Activated T-helper 1 cell treated with anti-CD3 and anti-CD28 coated beads, Interleukin-12 subunit alpha, Interleukin-12 subunit beta, Interleukin-2, Interleukin-4 antibody, amounts not matched to agents 30 ng/mL and 10 ng/mL and 1 ng/mL, durations not matched to agents 14 hours and 24 hours and 36 hours (primary cell): ENCODE results near the gene ZNF844. TPM values are rescaled to one million over a fixed set of nuclear protein-coding genes. Genes with fewer than 3 reads are reported as not detected.

Experiments used
- DNase-seq: peaks from one replicate; pipeline ENCODE4 v3.0.0; 2021; ENCODE audit warnings: low spot score
- H3K27ac Mint-ChIP-seq: one replicate; pipeline ENCODE4 v1.8.0; 2021; ENCODE audit warnings: mild to moderate bottlenecking, mixed read lengths
- H3K27me3 Mint-ChIP-seq: one replicate; pipeline ENCODE4 v1.8.0; 2022; ENCODE audit warnings: mild to moderate bottlenecking, moderate library complexity, mixed read lengths; ENCODE audit not compliant: insufficient read depth
- H3K36me3 Mint-ChIP-seq: one replicate; pipeline ENCODE4 v1.8.0; 2021; ENCODE audit warnings: low read depth, mixed read lengths
- H3K4me1 Mint-ChIP-seq: one replicate; pipeline ENCODE4 v1.8.0; 2021; ENCODE audit warnings: low read depth, mixed read lengths
- H3K4me3 Mint-ChIP-seq: one replicate; pipeline ENCODE4 v1.8.0; 2021; ENCODE audit warnings: mild to moderate bottlenecking, moderate library complexity, mixed read lengths
- H3K9me3 Mint-ChIP-seq: one replicate; pipeline ENCODE4 v1.8.0; 2021; ENCODE audit warnings: mixed read lengths
- intact Hi-C: fragments of 100-400 bp; cut with micrococcal nuclease; formaldehyde crosslinking; loops from one replicate; pipeline ENCODE4 v1.15.1; 2024
- total RNA-seq: library from RNA; stranded (reverse); gene quantifications from 2 replicates; pipeline ENCODE4 v1.2.3, GENCODE V29; 2022

The ZNF844 gene
- total RNA-seq: 0.73 and 0.86 TPM in 2 replicates

- Mint-ChIP-seq H3K27ac (no peak within 1 kb of the TSS), H3K9me3 (peaks cover 13% of the 10 kb centered on the region), H3K27me3 (no peaks in the 10 kb centered on the region), H3K4me1 (no peaks in the 10 kb centered on the region), H3K4me3 (peak within 1 kb of the TSS; percentile 68), H3K36me3 (peaks cover 2% of the 10 kb centered on the region)
- intact Hi-C loops: no loop called here
- peak; percentile 15 for DNase-seq
Observed at GRCh38 chr19:12064590-12065538, at the start of gene ZNF844. TSS of gene ZNF844 (plus strand) at chr19:12064731. CDS start at chr19:12064874, 143 bp downstream.

GRCh38 chr19:12015015-12015752, 49.3 kb upstream of the ZNF844 start:
- Mint-ChIP-seq H3K4me3 (no peak overlapping the region), H3K9me3 (peaks cover 59% of the 10 kb centered on the region), H3K4me1 (no peaks in the 10 kb centered on the region), H3K36me3 (peaks cover 41% of the 10 kb centered on the region), H3K27ac (no peak overlapping the region), H3K27me3 (no peaks in the 10 kb centered on the region)
- intact Hi-C loops: no loop called here
- no peak for DNase-seq

- Mint-ChIP-seq H3K9me3 (peaks cover 54% of the 10 kb centered on the region), H3K27me3 (no peaks in the 10 kb centered on the region), H3K4me1 (no peaks in the 10 kb centered on the region), H3K4me3 (no peak overlapping the region), H3K36me3 (peaks cover 41% of the 10 kb centered on the region), H3K27ac (no peak overlapping the region)
- intact Hi-C loops: no loop called here
- no peak for DNase-seq
Observed at GRCh38 chr19:12015753-12016116, 48.8 kb upstream of the ZNF844 start.

GRCh38 chr19:12034198-12034597, 30.3 kb upstream of the ZNF844 start:
- Mint-ChIP-seq H3K36me3 (no peaks in the 10 kb centered on the region), H3K4me3 (no peak overlapping the region), H3K9me3 (peaks cover 38% of the 10 kb centered on the region), H3K4me1 (no peaks in the 10 kb centered on the region), H3K27ac (no peak overlapping the region), H3K27me3 (no peaks in the 10 kb centered on the region)
- intact Hi-C loops: no loop called here
- DNase-seq: no peak

- peaks cover 38% of the 10 kb centered on the region for H3K9me3 Mint-ChIP-seq
- intact Hi-C loops: no loop called here
- H3K27me3 Mint-ChIP-seq: no peaks in the 10 kb centered on the region
- no peak overlapping the region for H3K4me3 Mint-ChIP-seq
- no peaks in the 10 kb centered on the region for H3K4me1 Mint-ChIP-seq
- no peak for DNase-seq
- H3K27ac Mint-ChIP-seq: no peak overlapping the region
- H3K36me3 Mint-ChIP-seq: peaks cover 2% of the 10 kb centered on the region
Observed at GRCh38 chr19:12034620-12035019, 29.9 kb upstream of the ZNF844 start.

GRCh38 chr19:12035220-12036172, 29.0 kb upstream of the ZNF844 start, which contains the start of gene ZNF433:
TSS of gene ZNF433 (minus strand) at chr19:12035679. CDS start at chr19:12035539, 140 bp downstream.
- Mint-ChIP-seq H3K36me3 (peaks cover 2% of the 10 kb centered on the region), H3K27ac (no peak within 1 kb of the TSS), H3K27me3 (no peaks in the 10 kb centered on the region), H3K9me3 (peaks cover 35% of the 10 kb centered on the region), H3K4me3 (peak within 1 kb of the TSS; percentile 79), H3K4me1 (no peaks in the 10 kb centered on the region)
- peak; percentile 12 for DNase-seq
- intact Hi-C loops: no loop called here

- Mint-ChIP-seq H3K4me1 (no peaks in the 10 kb centered on the region), H3K4me3 (no peak overlapping the region), H3K36me3 (peaks cover 9% of the 10 kb centered on the region), H3K9me3 (peaks cover 48% of the 10 kb centered on the region), H3K27ac (no peak overlapping the region), H3K27me3 (no peaks in the 10 kb centered on the region)
- intact Hi-C loops: no loop called here
- no peak for DNase-seq
Observed at GRCh38 chr19:12042893-12043292, 21.6 kb upstream of the ZNF844 start.

GRCh38 chr19:12043752-12044422, 20.6 kb upstream of the ZNF844 start:
- intact Hi-C loops: no loop called here
- H3K27me3 Mint-ChIP-seq: no peaks in the 10 kb centered on the region
- peaks cover 49% of the 10 kb centered on the region for H3K9me3 Mint-ChIP-seq
- H3K4me1 Mint-ChIP-seq: no peaks in the 10 kb centered on the region
- H3K36me3 Mint-ChIP-seq: peaks cover 9% of the 10 kb centered on the region
- H3K4me3 Mint-ChIP-seq: no peak overlapping the region
- H3K27ac Mint-ChIP-seq: no peak overlapping the region
- DNase-seq: no peak

- H3K9me3 Mint-ChIP-seq: peaks cover 50% of the 10 kb centered on the region
- no peak for DNase-seq
- no peak overlapping the region for H3K4me3 Mint-ChIP-seq
Observed at GRCh38 chr19:12047868-12048267, 16.7 kb upstream of the ZNF844 start.

GRCh38 chr19:12052091-12052496, 12.4 kb upstream of the ZNF844 start:
- H3K9me3 Mint-ChIP-seq: peaks cover 30% of the 10 kb centered on the region
- H3K27me3 Mint-ChIP-seq: peaks cover 3% of the 10 kb centered on the region
- intact Hi-C loops: no loop called here
- H3K4me3 Mint-ChIP-seq: peak overlapping the region; percentile 40
- peaks cover 5% of the 10 kb centered on the region for H3K4me1 Mint-ChIP-seq
- H3K36me3 Mint-ChIP-seq: peaks cover 3% of the 10 kb centered on the region
- H3K27ac Mint-ChIP-seq: no peak overlapping the region
- no peak for DNase-seq

More at GRCh38 chr19:12047868-12048267, 16.7 kb upstream of the ZNF844 start:
- Mint-ChIP-seq H3K27me3 (no peaks in the 10 kb centered on the region), H3K36me3 (peaks cover 7% of the 10 kb centered on the region), H3K27ac (no peak overlapping the region), H3K4me1 (peaks cover 5% of the 10 kb centered on the region)
- intact Hi-C loops: no loop called here

- peaks cover 3% of the 10 kb centered on the region for H3K36me3 Mint-ChIP-seq
- peak within 1 kb of the TSS; percentile 78 for H3K4me3 Mint-ChIP-seq
- H3K27ac Mint-ChIP-seq: no peak within 1 kb of the TSS
- peak; percentile 27 for DNase-seq
- H3K9me3 Mint-ChIP-seq: peaks cover 24% of the 10 kb centered on the region
- peaks cover 5% of the 10 kb centered on the region for H3K4me1 Mint-ChIP-seq
- H3K27me3 Mint-ChIP-seq: peaks cover 3% of the 10 kb centered on the region
- intact Hi-C loops: no loop called here
Observed at GRCh38 chr19:12052497-12053169, 11.9 kb upstream of the ZNF844 start, which contains the start of gene ZNF878. TSS of gene ZNF878 (minus strand) at chr19:12052961. CDS start at chr19:12052801, 160 bp downstream.
